SW480 (cell line): ENCODE measurements around the gene MRFAP1L1.
A peak's percentile ranks its signal among the peaks of the same experiment; 100 is the strongest.
"Not testable (repeated sequence)": the region's sequence is repeated elsewhere in the genome, so short reads cannot be mapped to it uniquely, and the experiment has no call there.

Experiments used
- DNase-seq: peaks from one replicate; pipeline ENCODE4 v3.0.0-alpha.2; 2016; ENCODE audit warnings: low spot score

The MRFAP1L1 gene

DNA sequence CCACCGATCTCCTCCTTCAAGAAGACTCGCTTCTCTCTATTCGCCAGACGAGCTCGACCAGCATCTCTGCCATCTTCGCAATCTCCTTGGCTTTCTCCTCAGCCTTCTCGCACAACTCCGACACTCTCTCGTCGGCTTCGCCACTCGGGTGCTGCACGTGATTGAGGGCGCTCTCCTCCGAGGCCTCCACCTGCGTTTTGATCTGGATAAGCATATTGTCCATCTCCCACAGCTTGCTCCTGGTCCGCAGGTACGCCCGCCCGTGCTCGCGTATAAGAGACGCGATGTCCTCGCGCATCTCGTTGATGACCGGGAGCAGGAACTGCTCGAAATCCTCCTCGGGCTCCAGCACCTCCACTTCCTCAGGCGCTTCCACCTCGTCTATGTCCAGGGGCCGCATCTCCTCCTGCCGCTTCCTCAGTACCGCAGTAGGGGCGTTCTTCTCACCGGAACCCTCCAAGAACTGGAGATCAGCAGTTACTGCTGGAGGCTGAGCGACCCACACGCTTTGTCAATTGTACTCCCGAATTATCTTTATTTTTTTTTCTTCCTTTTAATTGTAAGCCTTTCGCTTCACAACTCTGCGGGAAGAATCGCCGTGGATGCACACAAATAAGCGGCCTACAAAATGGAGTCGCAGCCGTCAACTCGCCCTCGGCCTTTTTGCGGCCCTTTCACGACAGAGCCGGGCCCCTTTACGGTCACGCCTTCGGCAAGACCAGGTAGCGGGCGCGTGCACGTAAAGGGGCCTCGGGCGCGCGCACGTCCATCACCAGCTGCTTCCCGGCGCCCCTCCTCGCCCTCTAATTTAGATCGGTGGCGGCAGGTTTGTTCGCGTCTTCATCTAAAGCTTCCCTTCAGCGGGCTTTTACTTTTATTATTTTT, at the start of gene MRFAP1L1:
MRFAP1L1 (minus strand) TSS at position 636 of the 885 bp plus-strand sequence; CDS start at position 400, 236 bp downstream.
- DNase-seq, result peak; percentile 92

DNA sequence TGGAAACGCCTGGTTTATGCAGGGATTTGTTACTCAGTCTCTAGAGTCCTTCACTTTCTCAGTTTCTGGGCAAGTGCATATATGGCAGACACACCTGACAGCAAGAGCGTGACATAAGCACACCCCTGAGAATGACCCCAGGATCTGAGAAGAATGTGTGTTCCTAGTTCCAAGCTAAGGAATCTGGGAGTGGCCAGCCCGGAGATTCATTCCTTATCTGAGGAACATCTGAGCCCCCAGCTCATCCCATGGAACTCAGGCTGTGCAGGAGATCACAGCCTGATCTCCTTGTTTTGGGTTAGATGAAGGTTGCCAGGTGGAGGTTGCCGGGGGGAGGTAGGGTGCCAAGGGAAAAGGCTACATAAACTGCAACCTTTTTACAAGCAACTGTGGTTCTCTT, 49.1 kb upstream of the MRFAP1L1 start:
- no peak for DNase-seq

DNA sequence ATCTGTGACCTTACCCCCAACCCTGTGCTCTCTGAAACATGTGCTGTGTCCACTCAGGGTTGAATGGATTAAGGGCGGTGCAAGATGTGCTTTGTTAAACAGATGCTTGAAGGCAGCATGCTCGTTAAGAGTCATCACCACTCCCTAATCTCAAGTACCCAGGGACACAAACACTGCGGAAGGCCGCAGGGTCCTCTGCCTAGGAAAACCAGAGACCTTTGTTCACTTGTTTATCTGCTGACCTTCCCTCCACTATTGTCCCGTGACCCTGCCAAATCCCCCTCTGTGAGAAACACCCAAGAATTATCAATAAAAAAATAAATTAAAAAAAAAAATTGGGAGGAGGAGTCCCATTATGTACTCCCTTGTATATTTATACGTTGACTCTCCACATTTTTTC, 46.7 kb upstream of the MRFAP1L1 start:
- not testable (repeated sequence) for DNase-seq

GRCh38 chr4:6755088-6755753, 45.6 kb upstream of the MRFAP1L1 start:
- DNase-seq, result no peak

DNA sequence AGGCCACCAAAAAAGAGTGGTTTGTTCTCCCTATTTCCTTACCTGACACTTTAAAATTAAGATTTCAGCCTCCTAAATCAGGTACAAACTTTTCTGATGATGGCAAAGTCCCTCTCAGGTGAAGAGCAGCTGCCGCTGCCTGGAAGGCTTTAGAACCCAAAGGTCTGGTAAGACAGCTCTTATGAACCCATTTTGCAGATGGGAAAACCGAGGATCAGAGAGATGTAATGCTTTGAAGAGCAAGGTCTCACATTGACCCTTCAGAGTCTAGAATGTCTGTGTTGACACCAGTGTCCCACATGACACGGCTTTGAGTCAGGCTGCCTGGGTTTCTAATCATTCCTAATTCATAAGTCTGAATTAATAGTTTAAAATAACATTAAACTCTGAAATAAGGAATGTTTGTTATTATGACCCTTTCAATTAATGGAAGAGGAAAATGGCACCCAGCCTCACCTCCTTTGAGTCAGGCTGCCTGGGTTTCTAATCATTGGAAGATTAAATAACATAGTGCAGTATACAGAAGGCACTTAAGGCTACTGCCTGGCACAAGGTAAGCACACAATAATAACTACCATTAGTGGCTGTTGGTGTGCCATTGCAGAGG, 44.9 kb upstream of the MRFAP1L1 start:
- DNase-seq, result no peak

GRCh38 chr4:6753891-6754290, 44.2 kb upstream of the MRFAP1L1 start:
- no peak for DNase-seq

- peak; percentile 34 for DNase-seq
Measured at GRCh38 chr4:6753103-6753560, 43.5 kb upstream of the MRFAP1L1 start.

DNA sequence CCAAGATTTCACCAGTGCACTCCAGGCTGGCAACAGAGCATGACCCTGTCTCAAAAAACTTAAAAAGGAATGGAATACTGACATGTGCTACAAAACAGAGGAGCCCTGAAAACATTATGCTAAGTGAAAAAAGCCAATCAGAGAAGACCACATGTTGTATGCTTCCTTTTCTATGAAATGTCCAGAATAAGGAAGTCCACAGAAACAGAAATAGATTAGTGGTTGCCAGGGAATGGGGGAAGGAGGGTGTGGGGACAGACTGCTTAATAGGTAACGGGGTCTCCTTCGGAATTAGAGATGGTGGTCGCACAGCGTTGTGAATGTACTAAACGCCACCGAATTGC, 42.8 kb upstream of the MRFAP1L1 start:
- no peak for DNase-seq

DNA sequence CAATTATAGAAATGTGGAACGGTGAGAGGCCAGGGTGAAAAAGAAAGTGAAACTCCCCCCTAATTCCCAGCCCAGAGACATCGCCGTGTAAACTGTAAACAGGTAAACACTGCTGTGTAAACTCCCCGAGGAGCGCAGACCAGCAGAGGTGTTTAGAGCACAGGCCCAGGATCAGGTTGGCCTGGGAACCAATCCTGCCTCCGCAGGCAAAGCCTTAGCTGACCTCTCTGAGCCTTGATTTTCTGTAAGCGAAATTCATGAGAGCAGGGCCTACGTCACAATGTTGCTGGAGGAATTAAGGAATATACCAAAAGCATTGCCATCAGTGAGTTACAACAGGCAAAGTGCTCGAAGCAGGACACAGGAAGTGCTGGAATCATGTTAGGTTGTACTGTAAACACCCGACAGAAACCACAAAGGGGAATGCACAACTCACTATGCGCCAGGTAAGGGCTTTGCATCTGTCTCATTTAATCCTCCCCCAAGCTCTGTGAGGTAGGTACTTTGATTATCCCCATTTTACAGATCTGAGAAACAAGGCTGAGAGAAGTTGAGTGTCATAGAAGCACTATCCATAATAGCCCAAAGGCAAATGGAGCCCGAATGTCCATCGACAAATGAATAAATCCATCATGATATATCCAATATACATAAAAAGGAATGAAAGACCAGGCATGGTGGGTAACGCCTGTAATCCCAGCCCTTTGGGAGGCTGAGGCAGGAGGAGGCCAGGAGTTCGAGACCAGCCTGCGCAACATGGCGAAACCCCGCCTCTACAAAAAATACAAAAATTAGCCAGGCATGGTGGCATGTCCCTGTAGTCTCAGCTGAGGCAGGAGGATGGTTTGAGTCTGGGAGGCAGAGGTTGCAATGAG, 42.2 kb upstream of the MRFAP1L1 start:
- peak; percentile 66 for DNase-seq

DNA sequence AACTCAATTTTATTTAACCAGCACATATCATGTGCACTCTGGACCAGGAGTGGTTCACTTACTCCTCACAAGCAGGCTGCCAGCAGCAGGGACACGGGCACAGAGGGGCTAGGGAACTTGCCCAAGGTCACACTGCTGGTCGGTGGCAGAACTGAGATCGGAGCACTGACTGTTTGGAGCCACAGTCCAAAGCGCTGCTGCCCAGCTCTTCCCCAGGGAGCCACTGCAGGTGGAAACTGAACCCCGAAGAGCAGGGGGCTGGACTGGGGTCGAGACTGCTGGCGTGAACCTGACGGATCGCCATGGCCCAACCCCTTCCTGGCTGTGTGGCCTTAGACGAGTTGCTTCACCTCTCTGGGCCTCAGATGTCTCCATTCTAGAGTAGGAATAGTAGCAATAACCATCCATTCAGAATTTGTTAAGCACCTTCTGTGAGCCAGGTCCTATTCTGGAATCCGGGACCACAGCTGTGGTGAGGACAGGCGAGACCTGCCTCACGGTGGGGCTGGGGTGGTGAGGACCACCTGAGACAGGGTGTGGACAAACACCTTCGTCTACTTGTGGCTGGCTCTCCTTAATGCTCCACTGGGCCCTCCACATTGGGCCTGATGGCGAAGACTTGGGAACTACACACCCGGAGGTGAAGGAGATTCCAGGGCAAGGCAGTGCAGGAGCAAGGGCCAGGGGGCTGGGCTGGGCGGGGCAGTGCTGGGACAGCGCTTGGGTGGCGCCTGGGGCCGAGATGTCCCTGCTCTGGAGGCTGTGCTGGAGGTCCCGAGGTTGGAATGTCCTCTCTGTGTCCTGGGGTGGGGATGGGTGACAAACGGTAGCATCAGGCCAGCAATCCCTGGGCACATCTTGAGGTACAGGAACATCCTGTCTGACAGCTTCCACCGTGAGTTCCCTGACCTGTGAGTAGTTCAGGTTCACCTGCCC, 40.9 kb upstream of the MRFAP1L1 start:
- peak; percentile 33 for DNase-seq

GRCh38 chr4:6749340-6750171, 39.9 kb upstream of the MRFAP1L1 start:
- DNase-seq, result peak; percentile 93

- no peak for DNase-seq
Measured at GRCh38 chr4:6748286-6748685, 38.6 kb upstream of the MRFAP1L1 start.

GRCh38 chr4:6747294-6748051, 37.8 kb upstream of the MRFAP1L1 start:
- DNase-seq, result no peak

GRCh38 chr4:6746721-6747293, 37.1 kb upstream of the MRFAP1L1 start:
- DNase-seq, result peak; percentile 39

DNA sequence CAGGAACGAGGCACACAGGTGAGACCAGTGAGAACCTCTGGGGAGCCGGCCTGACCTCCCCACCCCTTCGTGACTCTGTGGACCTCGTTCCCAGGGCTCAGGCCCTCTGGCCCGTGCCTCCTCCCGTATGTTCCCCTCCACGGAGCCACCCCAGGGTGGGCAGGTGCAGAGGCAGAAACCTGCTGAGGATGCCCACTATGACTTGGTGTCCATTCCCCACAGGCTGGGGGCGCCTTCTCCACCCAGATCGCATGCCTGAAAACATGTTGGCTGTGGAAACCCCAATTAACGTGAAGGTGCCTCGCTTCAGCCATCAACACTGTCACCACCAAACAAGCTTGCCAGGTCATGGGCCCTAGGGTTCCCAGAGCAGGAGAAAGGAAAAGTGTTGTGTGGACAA, 33.3 kb upstream of the MRFAP1L1 start:
- DNase-seq, result no peak

GRCh38 chr4:6742507-6742906, 32.8 kb upstream of the MRFAP1L1 start:
- no peak for DNase-seq

GRCh38 chr4:6740347-6740746, 30.7 kb upstream of the MRFAP1L1 start:
- no peak for DNase-seq

GRCh38 chr4:6739920-6740319, 30.3 kb upstream of the MRFAP1L1 start:
- no peak for DNase-seq
